Effector memory CD4-positive, alpha-beta T cell (primary cell): ENCODE results near the gene SEC61A2.
"Not testable (repeated sequence)": the region's sequence is repeated elsewhere in the genome, so short reads cannot be mapped to it uniquely, and the experiment has no call there.

Source experiments
- DNase-seq, 3 donors: peaks; one replicate each; pipeline ENCODE4 v3.0.0-alpha.2; 2020
- H3K27ac ChIP-seq: 2 replicates; pipeline ENCODE4 v1.7.0; 2013; ENCODE audit warnings: mild to moderate bottlenecking, low read length, moderate library complexity; ENCODE audit not compliant: insufficient read depth, poor library complexity, severe bottlenecking
- H3K27me3 ChIP-seq: replicated peaks from 2 replicates; pipeline ENCODE4 v1.7.0; 2013; ENCODE audit warnings: mild to moderate bottlenecking, low read length; ENCODE audit not compliant: insufficient read depth, control insufficient read depth, poor library complexity, severe bottlenecking
- H3K36me3 ChIP-seq: 2 replicates; pipeline ENCODE4 v1.7.0; 2013; ENCODE audit warnings: mild to moderate bottlenecking, low read length, moderate library complexity; ENCODE audit not compliant: control insufficient read depth, insufficient read depth
- H3K4me1 ChIP-seq: 2 replicates; pipeline ENCODE4 v1.7.0; 2013; ENCODE audit warnings: low read length, mild to moderate bottlenecking; ENCODE audit not compliant: control insufficient read depth, insufficient read depth, poor library complexity, severe bottlenecking
- H3K4me3 ChIP-seq: 2 replicates; pipeline ENCODE4 v1.7.0; 2013; ENCODE audit warnings: low read length, low read depth, mild to moderate bottlenecking; ENCODE audit not compliant: insufficient read depth, poor library complexity, severe bottlenecking
- H3K9me3 ChIP-seq: 2 replicates; pipeline ENCODE4 v1.7.0; 2013; ENCODE audit warnings: mild to moderate bottlenecking, low read length, moderate library complexity; ENCODE audit not compliant: control insufficient read depth
- total RNA-seq, 3 donors: gene quantifications; one replicate each; lab custom pipeline; 2026; lab: John Stamatoyannopoulos, UW

SEC61A2 gene
- total RNA-seq: 10.9 to 12.6 (median 11.7) reads per million in 3 donors

- Histone ChIP-seq H3K27ac (peak within 1 kb of the TSS; percentile 93), H3K27me3 (no peaks in the 10 kb centered on the region), H3K36me3 (peaks cover 9% of the 10 kb centered on the region), H3K4me3 (peak within 1 kb of the TSS; percentile 90), H3K4me1 (no peaks in the 10 kb centered on the region), H3K9me3 (no peaks in the 10 kb centered on the region)
- peak; percentile 95 to 98 (median 97) for DNase-seq
These were observed at the start of gene SEC61A2 for GRCh38 chr10:12129222-12130111. SEC61A2 (plus strand) TSS chr10:12129677; CDS start chr10:12129788, 111 bp downstream.

- Histone ChIP-seq H3K27me3 (no peaks in the 10 kb centered on the region), H3K4me1 (no peaks in the 10 kb centered on the region), H3K27ac (no peak overlapping the region), H3K4me3 (no peak overlapping the region), H3K36me3 (peaks cover 10% of the 10 kb centered on the region), H3K9me3 (no peaks in the 10 kb centered on the region)
- no peak for DNase-seq
These were observed 48.0 kb upstream of the SEC61A2 start for GRCh38 chr10:12081470-12081869.

GRCh38 chr10:12081879-12082557 is 47.5 kb upstream of the SEC61A2 start:
- peaks cover 15% of the 10 kb centered on the region for H3K36me3 ChIP-seq
- no peak overlapping the region for H3K27ac ChIP-seq
- H3K4me1 ChIP-seq: no peaks in the 10 kb centered on the region
- H3K27me3 ChIP-seq: no peaks in the 10 kb centered on the region
- no peaks in the 10 kb centered on the region for H3K9me3 ChIP-seq
- H3K4me3 ChIP-seq: no peak overlapping the region
- no peak for DNase-seq

- Histone ChIP-seq H3K4me3 (no peak overlapping the region), H3K27ac (no peak overlapping the region), H3K4me1 (no peaks in the 10 kb centered on the region), H3K27me3 (no peaks in the 10 kb centered on the region), H3K9me3 (no peaks in the 10 kb centered on the region), H3K36me3 (peaks cover 27% of the 10 kb centered on the region)
- no peak for DNase-seq
These were observed 40.6 kb upstream of the SEC61A2 start for GRCh38 chr10:12088919-12089318.

GRCh38 chr10:12091421-12091820 is 38.1 kb upstream of the SEC61A2 start:
- H3K36me3 ChIP-seq: peaks cover 23% of the 10 kb centered on the region
- H3K27ac ChIP-seq: no peak overlapping the region
- DNase-seq: no peak
- no peaks in the 10 kb centered on the region for H3K9me3 ChIP-seq
- no peaks in the 10 kb centered on the region for H3K4me1 ChIP-seq
- H3K27me3 ChIP-seq: no peaks in the 10 kb centered on the region
- no peak overlapping the region for H3K4me3 ChIP-seq

GRCh38 chr10:12097361-12097760 is 32.1 kb upstream of the SEC61A2 start:
- H3K27me3 ChIP-seq, H3K4me1 ChIP-seq, H3K9me3 ChIP-seq, H3K4me3 ChIP-seq, H3K27ac ChIP-seq, DNase-seq: not testable (repeated sequence)
- H3K36me3 ChIP-seq: peaks cover 17% of the 10 kb centered on the region

- Histone ChIP-seq H3K4me3 (no peak overlapping the region), H3K27ac (no peak overlapping the region), H3K27me3 (no peaks in the 10 kb centered on the region), H3K36me3 (peaks cover 17% of the 10 kb centered on the region), H3K9me3 (no peaks in the 10 kb centered on the region), H3K4me1 (no peaks in the 10 kb centered on the region)
- DNase-seq: no peak
These were observed 31.7 kb upstream of the SEC61A2 start for GRCh38 chr10:12097791-12098190.

- H3K27me3 ChIP-seq: no peaks in the 10 kb centered on the region
- H3K4me3 ChIP-seq: no peak overlapping the region
- no peak for DNase-seq
- peaks cover 13% of the 10 kb centered on the region for H3K36me3 ChIP-seq
- H3K9me3 ChIP-seq: no peaks in the 10 kb centered on the region
- no peak overlapping the region for H3K27ac ChIP-seq
- H3K4me1 ChIP-seq: no peaks in the 10 kb centered on the region
These were observed 30.5 kb upstream of the SEC61A2 start for GRCh38 chr10:12098966-12099365.

GRCh38 chr10:12103802-12104201 is 25.7 kb upstream of the SEC61A2 start:
- Histone ChIP-seq H3K27ac (no peak overlapping the region), H3K4me1 (no peaks in the 10 kb centered on the region), H3K36me3 (peaks cover 25% of the 10 kb centered on the region), H3K4me3 (no peak overlapping the region), H3K9me3 (no peaks in the 10 kb centered on the region), H3K27me3 (no peaks in the 10 kb centered on the region)
- DNase-seq: no peak

GRCh38 chr10:12107781-12108180 is 21.7 kb upstream of the SEC61A2 start:
- Histone ChIP-seq H3K27me3 (no peaks in the 10 kb centered on the region), H3K27ac (no peak overlapping the region), H3K9me3 (no peaks in the 10 kb centered on the region), H3K4me1 (no peaks in the 10 kb centered on the region), H3K36me3 (peaks cover 18% of the 10 kb centered on the region), H3K4me3 (no peak overlapping the region)
- DNase-seq: no peak
